NT2/D1 (cell line): ENCODE measurements around the gene LTA.

Source experiments
- SUZ12 ChIP-seq: IDR thresholded peaks from 2 replicates; pipeline ENCODE4 v1.6.1; 2011; ENCODE audit not compliant: insufficient read length, insufficient read depth; ENCODE audit errors: extremely low read depth
- YY1 ChIP-seq: IDR thresholded peaks from 2 replicates; pipeline ENCODE4 v1.6.1; 2011; ENCODE audit not compliant: insufficient read length, insufficient read depth
- ZNF274 ChIP-seq: IDR thresholded peaks from 2 replicates; pipeline ENCODE4 v1.6.1; 2011; ENCODE audit warnings: mild to moderate bottlenecking, low read depth, low read length

GRCh38 chr6:31528307-31528777 is 43.7 kb upstream of the LTA start:
- TF ChIP-seq YY1 (no peak), ZNF274 (no peak), SUZ12 (no peak)
